ENCODE results near the gene INPP4B.

INPP4B gene

DNA sequence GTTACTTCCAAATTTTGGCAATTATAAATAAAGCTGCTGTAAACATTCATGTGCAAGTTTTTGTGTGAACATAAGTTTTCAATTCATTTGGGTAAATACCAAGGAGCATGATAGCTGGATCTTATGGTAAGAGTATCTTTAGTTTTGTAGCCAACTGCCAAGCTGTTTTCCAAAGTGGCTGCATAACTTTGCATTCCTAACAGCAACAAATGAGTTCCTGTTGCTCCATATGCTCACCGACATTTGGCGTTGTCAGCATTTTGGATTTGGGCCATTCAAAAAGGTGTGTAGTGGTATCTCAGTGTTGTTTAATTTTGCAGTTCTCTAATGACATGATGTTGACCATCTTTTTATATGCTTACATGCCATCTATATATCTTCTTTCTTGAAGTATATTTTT lies 208.5 kb downstream of the INPP4B start:
- Histone ChIP-seq H3K4me3 (ENCODE audit: low read length) (no peak overlapping the region), H3K27me3 (ENCODE audit: control insufficient read depth, insufficient read depth, low read length) (no peaks in the 10 kb centered on the region), H3K9ac (ENCODE audit: low read length) (no peak overlapping the region), H3K36me3 (ENCODE audit: control insufficient read depth, insufficient read depth, low read length) (no peaks in the 10 kb centered on the region), H3K27ac (ENCODE audit: low read depth, low read length) (no peak overlapping the region), H3K4me1 (ENCODE audit: control insufficient read depth, insufficient read depth, low read length) (no peaks in the 10 kb centered on the region)

DNA sequence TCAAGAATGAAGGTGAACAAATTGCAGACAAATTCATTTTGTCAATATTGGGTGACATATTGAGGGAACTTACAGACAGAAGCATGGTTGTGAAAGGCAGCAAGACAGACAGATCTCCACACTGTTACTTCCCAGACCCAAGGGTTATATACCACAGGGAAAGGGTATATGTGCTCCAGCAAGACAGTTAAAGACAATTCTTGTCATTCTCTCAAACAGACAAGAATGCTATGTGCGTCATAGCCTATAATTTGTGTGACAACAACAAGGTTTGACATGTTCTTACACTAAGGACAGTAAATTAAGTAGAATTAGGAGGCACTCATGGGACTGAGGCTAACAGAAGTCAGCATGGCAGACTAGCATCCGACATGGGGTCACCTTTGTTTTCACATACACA lies 214.3 kb downstream of the INPP4B start:
- H3K4me3 ChIP-seq (ENCODE audit: low read length), result no peak overlapping the region
- no peaks in the 10 kb centered on the region for H3K4me1 ChIP-seq (ENCODE audit: control insufficient read depth, insufficient read depth, low read length)
- H3K27me3 ChIP-seq (ENCODE audit: control insufficient read depth, insufficient read depth, low read length), result no peaks in the 10 kb centered on the region
- H3K9ac ChIP-seq (ENCODE audit: low read length), result no peak overlapping the region
- no peaks in the 10 kb centered on the region for H3K36me3 ChIP-seq (ENCODE audit: control insufficient read depth, insufficient read depth, low read length)
- no peak overlapping the region for H3K27ac ChIP-seq (ENCODE audit: low read depth, low read length)

DNA sequence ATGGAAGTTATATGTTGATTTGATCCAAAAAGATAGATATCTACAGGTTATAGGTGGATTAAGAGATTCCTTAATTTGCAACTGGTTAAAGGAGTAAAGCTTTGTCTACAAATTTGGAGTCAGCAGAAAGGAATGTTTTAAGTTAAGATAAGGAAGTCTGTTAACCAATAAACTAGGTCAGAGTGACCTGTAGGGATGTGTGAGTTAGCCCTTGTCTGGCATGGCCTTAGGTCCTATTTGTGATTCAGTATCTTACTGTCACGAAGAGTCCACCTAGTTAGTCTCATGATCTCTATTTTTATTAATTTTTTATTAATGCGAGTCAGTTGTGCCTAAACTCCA lies 230.8 kb downstream of the INPP4B start:
- H3K36me3 ChIP-seq (ENCODE audit: control insufficient read depth, insufficient read depth, low read length), result no peaks in the 10 kb centered on the region
- H3K4me1 ChIP-seq (ENCODE audit: control insufficient read depth, insufficient read depth, low read length), result no peaks in the 10 kb centered on the region
- H3K27me3 ChIP-seq (ENCODE audit: control insufficient read depth, insufficient read depth, low read length), result no peaks in the 10 kb centered on the region
- no peak overlapping the region for H3K4me3 ChIP-seq (ENCODE audit: low read length)
- H3K27ac ChIP-seq (ENCODE audit: low read depth, low read length), result no peak overlapping the region
- H3K9ac ChIP-seq (ENCODE audit: low read length), result no peak overlapping the region

DNA sequence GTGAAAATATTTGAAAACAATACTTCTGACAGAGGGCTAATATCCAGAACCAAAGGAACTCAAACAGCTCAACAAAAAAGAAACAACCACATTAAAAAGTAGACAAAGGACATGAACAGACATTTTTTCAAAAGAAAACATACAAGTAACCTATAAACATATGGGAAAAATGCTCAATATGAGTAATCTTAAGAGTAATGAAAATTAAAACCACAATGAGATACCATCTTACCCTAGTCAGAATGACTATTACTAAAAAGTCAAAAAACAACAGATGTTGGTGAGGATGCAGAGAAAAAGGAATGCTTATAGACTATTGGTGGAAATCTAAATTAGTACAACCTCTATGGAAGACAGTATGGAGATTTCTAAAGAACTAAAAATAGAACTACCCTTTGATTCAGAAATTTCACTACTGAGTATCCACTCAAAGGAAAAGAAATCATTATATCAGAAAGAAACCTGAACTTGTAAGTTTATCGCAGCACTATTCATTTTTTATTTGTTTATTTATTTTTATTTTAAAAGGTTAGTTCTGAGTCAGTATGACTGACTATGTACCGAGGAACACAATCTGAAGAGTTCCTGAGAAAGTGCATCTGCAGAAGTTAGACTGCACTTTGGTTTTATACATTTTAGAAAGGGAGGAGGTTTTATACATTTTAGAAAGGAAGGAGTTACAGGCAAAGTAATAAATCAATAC lies 231.3 kb downstream of the INPP4B start:
- Histone ChIP-seq H3K36me3 (ENCODE audit: control insufficient read depth, insufficient read depth, low read length) (no peaks in the 10 kb centered on the region), H3K4me1 (ENCODE audit: control insufficient read depth, insufficient read depth, low read length) (no peaks in the 10 kb centered on the region), H3K9ac (ENCODE audit: low read length) (no peak overlapping the region), H3K4me3 (ENCODE audit: low read length) (no peak overlapping the region), H3K27ac (ENCODE audit: low read depth, low read length) (no peak overlapping the region), H3K27me3 (ENCODE audit: control insufficient read depth, insufficient read depth, low read length) (no peaks in the 10 kb centered on the region)

DNA sequence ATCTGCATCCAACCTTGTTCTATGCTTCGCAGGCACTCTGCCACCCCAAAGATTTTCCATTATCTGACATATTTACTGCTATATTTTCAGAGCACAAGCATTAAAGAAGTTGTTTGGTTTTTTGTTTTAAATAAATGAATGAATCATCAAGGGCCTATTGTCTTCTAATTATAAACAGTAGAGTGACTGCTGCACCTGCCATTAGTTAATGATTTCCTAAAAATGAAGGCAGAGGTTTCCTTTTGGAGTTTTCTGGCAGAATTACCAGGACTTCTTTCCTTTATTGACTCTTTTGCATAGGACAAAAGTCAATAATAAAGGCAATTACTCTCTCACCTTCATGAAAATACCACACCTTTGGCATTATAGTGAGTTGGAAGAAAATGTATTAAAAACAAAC lies 238.1 kb downstream of the INPP4B start:
- Histone ChIP-seq H3K27me3 (ENCODE audit: control insufficient read depth, insufficient read depth, low read length) (no peaks in the 10 kb centered on the region), H3K36me3 (ENCODE audit: control insufficient read depth, insufficient read depth, low read length) (no peaks in the 10 kb centered on the region), H3K4me3 (ENCODE audit: low read length) (no peak overlapping the region), H3K4me1 (ENCODE audit: control insufficient read depth, insufficient read depth, low read length) (no peaks in the 10 kb centered on the region), H3K9ac (ENCODE audit: low read length) (no peak overlapping the region), H3K27ac (ENCODE audit: low read depth, low read length) (no peak overlapping the region)

DNA sequence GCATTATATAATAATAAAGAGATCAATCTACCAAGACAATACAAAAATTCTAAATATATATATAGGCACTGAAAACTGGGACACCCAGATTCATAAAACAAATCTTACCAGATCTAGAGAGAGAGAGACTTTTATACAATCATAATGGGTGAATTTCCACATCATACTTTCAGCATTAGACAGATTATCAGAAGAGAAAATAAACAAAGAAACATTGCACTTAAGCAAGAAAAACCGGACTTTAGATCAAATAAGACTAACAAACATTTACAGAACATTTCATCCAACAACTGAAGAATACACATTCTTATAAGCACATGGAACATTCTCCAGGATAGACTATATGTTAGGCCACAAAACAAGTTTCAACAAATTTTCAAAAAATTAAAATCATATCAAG lies 245.1 kb downstream of the INPP4B start:
- Histone ChIP-seq H3K9ac (ENCODE audit: low read length) (no peak overlapping the region), H3K4me1 (ENCODE audit: control insufficient read depth, insufficient read depth, low read length) (no peaks in the 10 kb centered on the region)

DNA sequence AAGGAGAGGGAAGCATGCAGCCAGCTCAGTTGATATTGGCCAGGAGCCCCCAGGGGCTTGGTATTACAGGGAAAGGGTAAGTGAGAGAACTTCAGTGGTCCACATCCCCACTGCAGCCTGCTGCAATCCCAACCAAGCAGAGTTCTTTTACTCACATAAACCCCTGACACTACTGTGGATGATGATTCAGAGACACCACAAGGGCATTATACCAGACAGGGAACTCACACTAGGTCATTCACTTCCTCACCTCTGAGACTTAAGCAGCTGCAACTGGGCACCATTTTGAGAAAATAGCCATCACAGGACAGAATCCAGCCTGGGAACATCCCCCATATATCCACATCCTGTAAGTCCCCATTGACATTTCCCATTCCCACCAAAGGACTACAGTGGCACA lies 248.0 kb downstream of the INPP4B start:
- H3K9ac ChIP-seq (ENCODE audit: low read length), result no peak overlapping the region
- H3K27me3 ChIP-seq (ENCODE audit: control insufficient read depth, insufficient read depth, low read length), result no peaks in the 10 kb centered on the region
- H3K36me3 ChIP-seq (ENCODE audit: control insufficient read depth, insufficient read depth, low read length), result no peaks in the 10 kb centered on the region
- no peak overlapping the region for H3K27ac ChIP-seq (ENCODE audit: low read depth, low read length)
- no peak overlapping the region for H3K4me3 ChIP-seq (ENCODE audit: low read length)
- H3K4me1 ChIP-seq (ENCODE audit: control insufficient read depth, insufficient read depth, low read length), result no peaks in the 10 kb centered on the region

More for the DNA sequence above, 245.1 kb downstream of the INPP4B start:
- Histone ChIP-seq H3K4me3 (ENCODE audit: low read length) (no peak overlapping the region), H3K27ac (ENCODE audit: low read depth, low read length) (no peak overlapping the region), H3K36me3 (ENCODE audit: control insufficient read depth, insufficient read depth, low read length) (no peaks in the 10 kb centered on the region), H3K27me3 (ENCODE audit: control insufficient read depth, insufficient read depth, low read length) (no peaks in the 10 kb centered on the region)

DNA sequence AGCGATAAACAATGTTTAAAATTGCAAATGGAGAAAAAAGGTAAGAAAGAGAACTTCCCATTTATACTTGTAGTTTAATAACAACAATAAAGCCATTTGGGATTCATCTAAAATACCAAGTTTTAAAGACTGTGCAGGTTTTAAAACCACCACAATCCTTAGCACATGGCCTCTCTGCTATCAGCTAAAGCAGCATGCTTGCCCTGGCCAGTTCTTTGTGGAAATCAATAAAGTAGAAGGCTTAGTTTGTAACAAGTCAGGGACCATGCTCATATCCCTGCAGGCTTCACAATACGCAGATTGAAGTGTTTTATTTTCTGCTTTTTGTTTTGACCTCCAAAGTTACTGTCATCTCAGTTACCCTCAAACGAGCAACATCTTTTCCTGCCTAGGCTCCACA lies 249.5 kb downstream of the INPP4B start:
- Histone ChIP-seq H3K4me3 (ENCODE audit: low read length) (no peak overlapping the region), H3K4me1 (ENCODE audit: control insufficient read depth, insufficient read depth, low read length) (no peaks in the 10 kb centered on the region), H3K36me3 (ENCODE audit: control insufficient read depth, insufficient read depth, low read length) (no peaks in the 10 kb centered on the region), H3K27ac (ENCODE audit: low read depth, low read length) (no peak overlapping the region), H3K27me3 (ENCODE audit: control insufficient read depth, insufficient read depth, low read length) (no peaks in the 10 kb centered on the region), H3K9ac (ENCODE audit: low read length) (no peak overlapping the region)

DNA sequence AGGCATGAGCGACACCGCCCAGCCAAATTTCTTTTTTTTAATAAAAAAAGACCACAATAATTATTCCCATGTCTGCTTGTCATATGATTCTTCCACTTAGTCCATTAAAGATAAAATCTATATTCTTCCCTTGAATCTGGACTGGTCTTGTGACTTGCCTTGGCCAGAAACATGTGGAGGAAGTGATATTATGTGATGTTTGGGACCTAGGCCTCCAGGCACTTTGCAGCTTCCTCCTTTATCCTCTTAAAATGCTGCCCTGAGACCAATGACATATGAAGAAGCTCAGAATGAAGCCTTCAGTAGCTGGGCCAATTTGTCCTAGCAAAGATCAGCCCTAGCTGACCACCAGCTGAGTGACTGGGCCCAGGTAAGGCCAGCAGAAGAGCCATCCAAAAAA lies 250.0 kb downstream of the INPP4B start:
- no peaks in the 10 kb centered on the region for H3K36me3 ChIP-seq (ENCODE audit: control insufficient read depth, insufficient read depth, low read length)
- no peak overlapping the region for H3K27ac ChIP-seq (ENCODE audit: low read depth, low read length)
- H3K4me3 ChIP-seq (ENCODE audit: low read length), result no peak overlapping the region
- H3K27me3 ChIP-seq (ENCODE audit: control insufficient read depth, insufficient read depth, low read length), result no peaks in the 10 kb centered on the region
- H3K9ac ChIP-seq (ENCODE audit: low read length), result no peak overlapping the region
- no peaks in the 10 kb centered on the region for H3K4me1 ChIP-seq (ENCODE audit: control insufficient read depth, insufficient read depth, low read length)

DNA sequence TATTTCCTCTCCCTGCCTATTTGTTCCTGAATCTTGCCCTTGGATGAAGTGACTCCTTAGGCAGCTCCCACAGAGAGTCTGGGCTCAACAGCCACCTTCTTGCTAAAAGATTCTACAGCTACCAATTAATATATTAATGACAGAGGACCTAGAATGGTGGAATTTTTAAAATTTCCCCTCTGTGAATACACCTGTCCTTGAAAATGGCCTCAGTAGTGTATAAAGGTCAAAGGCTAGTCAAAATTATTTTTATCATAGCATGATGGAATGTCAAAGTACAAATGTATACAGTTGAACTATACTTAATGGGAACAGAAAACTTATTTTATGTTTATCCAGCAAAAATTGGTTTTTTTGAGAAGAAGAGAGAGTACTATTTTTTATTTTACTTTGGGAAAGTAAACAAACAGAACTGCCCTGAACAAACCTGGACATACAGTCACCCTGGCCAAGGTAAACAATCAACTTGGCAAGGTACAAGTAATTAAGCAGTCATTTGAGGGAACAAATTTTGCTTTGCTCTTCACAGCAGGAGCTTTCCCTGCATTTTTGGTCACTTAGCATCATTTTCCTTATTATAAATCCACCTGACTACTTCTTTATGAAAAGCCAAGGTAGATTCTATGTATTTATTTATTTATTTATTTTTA lies 250.8 kb downstream of the INPP4B start:
- H3K36me3 ChIP-seq (ENCODE audit: control insufficient read depth, insufficient read depth, low read length), result no peaks in the 10 kb centered on the region
- no peaks in the 10 kb centered on the region for H3K4me1 ChIP-seq (ENCODE audit: control insufficient read depth, insufficient read depth, low read length)
- no peaks in the 10 kb centered on the region for H3K27me3 ChIP-seq (ENCODE audit: control insufficient read depth, insufficient read depth, low read length)
- H3K9ac ChIP-seq (ENCODE audit: low read length), result no peak overlapping the region
- H3K4me3 ChIP-seq (ENCODE audit: low read length), result no peak overlapping the region
- H3K27ac ChIP-seq (ENCODE audit: low read depth, low read length), result no peak overlapping the region

DNA sequence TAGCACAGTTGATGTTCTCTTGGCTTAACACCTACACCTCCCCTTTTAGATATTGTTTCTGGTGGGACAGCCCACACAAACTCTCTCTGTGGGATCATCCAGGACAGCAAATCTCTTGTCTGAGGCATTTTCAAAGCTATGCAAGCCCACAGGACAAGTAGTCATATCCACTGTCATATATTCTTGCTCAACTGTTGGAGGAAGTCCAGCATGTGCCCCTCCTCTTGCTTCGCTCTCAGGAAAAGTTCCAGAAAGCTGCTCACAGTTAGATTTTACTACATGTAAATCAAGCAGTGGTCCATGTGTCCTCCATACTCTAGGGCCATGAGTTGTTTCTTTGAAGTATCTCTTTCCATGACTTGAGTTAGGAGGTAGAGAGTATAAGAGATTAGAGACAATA lies 260.7 kb downstream of the INPP4B start:
- H3K36me3 ChIP-seq (ENCODE audit: control insufficient read depth, insufficient read depth, low read length), result no peaks in the 10 kb centered on the region
- H3K27me3 ChIP-seq (ENCODE audit: control insufficient read depth, insufficient read depth, low read length), result no peaks in the 10 kb centered on the region
- no peak overlapping the region for H3K9ac ChIP-seq (ENCODE audit: low read length)
- H3K4me1 ChIP-seq (ENCODE audit: control insufficient read depth, insufficient read depth, low read length), result no peaks in the 10 kb centered on the region
- H3K27ac ChIP-seq (ENCODE audit: low read depth, low read length), result no peak overlapping the region
- no peak overlapping the region for H3K4me3 ChIP-seq (ENCODE audit: low read length)

DNA sequence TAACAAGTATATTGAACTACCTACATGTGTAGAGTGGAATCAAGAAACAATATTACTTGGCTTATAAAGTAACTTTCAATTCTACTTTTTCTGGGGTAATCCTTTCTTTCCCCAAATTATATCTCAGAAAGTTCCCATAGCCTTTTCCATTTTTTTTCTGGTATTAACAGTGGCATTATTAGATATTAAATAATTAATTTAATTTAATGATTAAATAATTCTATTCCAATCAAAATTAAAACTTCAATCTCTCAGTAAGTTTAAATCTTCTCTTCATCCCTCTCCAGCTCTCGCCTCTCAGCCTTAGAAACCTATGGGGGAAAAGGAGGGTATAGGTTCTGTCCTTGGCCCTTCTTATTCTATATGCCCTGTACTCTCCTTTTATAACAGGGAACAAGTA lies 262.4 kb downstream of the INPP4B start:
- no peaks in the 10 kb centered on the region for H3K4me1 ChIP-seq (ENCODE audit: control insufficient read depth, insufficient read depth, low read length)
- H3K27me3 ChIP-seq (ENCODE audit: control insufficient read depth, insufficient read depth, low read length), result no peaks in the 10 kb centered on the region
- no peak overlapping the region for H3K9ac ChIP-seq (ENCODE audit: low read length)
- no peaks in the 10 kb centered on the region for H3K36me3 ChIP-seq (ENCODE audit: control insufficient read depth, insufficient read depth, low read length)
- H3K27ac ChIP-seq (ENCODE audit: low read depth, low read length), result no peak overlapping the region
- H3K4me3 ChIP-seq (ENCODE audit: low read length), result no peak overlapping the region

DNA sequence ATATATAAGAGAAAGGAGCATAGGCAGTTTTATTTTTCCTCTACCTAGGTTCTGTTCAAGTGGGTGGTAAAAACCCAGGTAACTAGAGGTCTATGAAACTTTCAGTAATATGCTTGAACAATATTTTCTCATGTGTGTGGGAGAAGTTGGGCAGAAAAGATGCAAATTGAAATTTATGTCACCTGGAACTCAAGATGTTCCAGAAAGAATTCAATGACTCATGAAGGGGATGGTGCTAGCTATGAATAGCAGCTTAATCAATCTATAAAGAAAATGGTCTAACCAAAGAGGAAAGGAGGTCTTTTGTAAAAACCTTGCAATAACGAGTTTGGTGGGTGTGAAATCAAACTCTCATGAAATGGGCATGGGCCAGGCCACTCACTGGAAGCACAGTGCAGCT lies 263.8 kb downstream of the INPP4B start:
- H3K4me1 ChIP-seq (ENCODE audit: control insufficient read depth, insufficient read depth, low read length), result no peaks in the 10 kb centered on the region
- no peak overlapping the region for H3K27ac ChIP-seq (ENCODE audit: low read depth, low read length)
- H3K27me3 ChIP-seq (ENCODE audit: control insufficient read depth, insufficient read depth, low read length), result no peaks in the 10 kb centered on the region
- no peak overlapping the region for H3K9ac ChIP-seq (ENCODE audit: low read length)
- H3K4me3 ChIP-seq (ENCODE audit: low read length), result no peak overlapping the region
- H3K36me3 ChIP-seq (ENCODE audit: control insufficient read depth, insufficient read depth, low read length), result no peaks in the 10 kb centered on the region
